Measurements from ENCODE around the gene TNRC18.
"Not testable (repeated sequence)": the region's sequence is repeated elsewhere in the genome, so short reads cannot be mapped to it uniquely, and the experiment has no call there.

Gene TNRC18

DNA sequence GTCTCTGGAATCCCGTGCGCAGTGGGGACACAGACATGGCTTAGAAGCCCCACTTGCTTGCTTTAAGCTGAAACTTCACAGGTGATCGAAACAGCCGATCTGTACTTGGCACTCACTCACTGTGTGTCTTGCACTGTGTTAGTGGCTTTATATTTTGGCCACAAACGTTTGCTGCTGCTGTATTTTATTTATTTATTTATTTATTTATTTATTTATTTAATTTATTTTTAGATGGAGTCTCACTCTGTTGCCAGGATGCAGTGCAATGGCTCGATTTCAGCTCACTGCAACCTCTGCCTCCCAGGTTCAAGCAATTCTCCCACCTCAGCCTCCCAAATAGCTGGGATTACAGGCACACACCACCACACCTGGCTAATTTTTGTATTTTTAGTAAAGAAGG lies 63.6 kb downstream of the TNRC18 start:
- H3K9ac ChIP-seq (ENCODE audit: low read length in 2 of 2); H3K27ac ChIP-seq (ENCODE audit: low read length): not testable (repeated sequence)

DNA sequence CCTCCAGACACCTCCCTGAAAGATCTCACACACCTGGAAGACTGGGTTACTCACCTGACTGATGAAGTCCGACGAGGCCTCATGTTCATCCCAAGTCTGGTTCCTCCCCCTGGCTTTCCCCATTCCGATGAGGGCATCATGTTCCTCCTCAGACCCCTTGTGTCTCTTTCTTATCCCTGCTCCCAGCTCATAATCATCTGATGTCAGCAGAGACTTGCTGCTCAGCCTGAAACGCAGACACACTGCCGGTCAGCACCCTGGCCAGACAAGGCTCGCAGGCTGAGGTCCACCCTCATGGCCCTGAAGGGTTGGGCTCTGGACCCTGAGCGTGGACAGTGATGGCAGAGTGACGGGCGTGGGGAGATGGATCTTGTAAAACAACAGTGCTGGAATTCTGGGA lies 64.3 kb downstream of the TNRC18 start:
- peaks cover 40 to 52% of the 10 kb centered on the region in 2 donors for H3K36me3 ChIP-seq (ENCODE audit: control insufficient read depth in 2 of 2, insufficient read depth in 2 of 2, low read length in 2 of 2)
- H3K9me3 ChIP-seq (ENCODE audit: control insufficient read depth in 2 of 2, low read length in 2 of 2), result no peaks in the 10 kb centered on the region
- no peaks in the 10 kb centered on the region for H3K27me3 ChIP-seq (ENCODE audit: control insufficient read depth in 1 of 2, insufficient read depth in 2 of 2, low read length in 2 of 2)
- no peak overlapping the region for H3K4me3 ChIP-seq (ENCODE audit: low read length in 2 of 2)
- H3K27ac ChIP-seq (ENCODE audit: low read length), result peak overlapping the region; percentile 58
- peaks cover 51% of the 10 kb centered on the region for H3K4me1 ChIP-seq (ENCODE audit: control insufficient read depth, insufficient read depth, low read length)
- H3K9ac ChIP-seq (ENCODE audit: low read length in 2 of 2), result peak overlapping the region in 1 of 2 donors; percentile 21

More for the DNA sequence above, 63.6 kb downstream of the TNRC18 start:
- peaks cover 40 to 51% of the 10 kb centered on the region in 2 donors for H3K36me3 ChIP-seq (ENCODE audit: control insufficient read depth in 2 of 2, insufficient read depth in 2 of 2, low read length in 2 of 2)
- not testable (repeated sequence) for H3K27me3 ChIP-seq (ENCODE audit: control insufficient read depth in 1 of 2, insufficient read depth in 2 of 2, low read length in 2 of 2); H3K9me3 ChIP-seq (ENCODE audit: control insufficient read depth in 2 of 2, low read length in 2 of 2); H3K4me3 ChIP-seq (ENCODE audit: low read length in 2 of 2)
- H3K4me1 ChIP-seq (ENCODE audit: control insufficient read depth, insufficient read depth, low read length), result peaks cover 44% of the 10 kb centered on the region

DNA sequence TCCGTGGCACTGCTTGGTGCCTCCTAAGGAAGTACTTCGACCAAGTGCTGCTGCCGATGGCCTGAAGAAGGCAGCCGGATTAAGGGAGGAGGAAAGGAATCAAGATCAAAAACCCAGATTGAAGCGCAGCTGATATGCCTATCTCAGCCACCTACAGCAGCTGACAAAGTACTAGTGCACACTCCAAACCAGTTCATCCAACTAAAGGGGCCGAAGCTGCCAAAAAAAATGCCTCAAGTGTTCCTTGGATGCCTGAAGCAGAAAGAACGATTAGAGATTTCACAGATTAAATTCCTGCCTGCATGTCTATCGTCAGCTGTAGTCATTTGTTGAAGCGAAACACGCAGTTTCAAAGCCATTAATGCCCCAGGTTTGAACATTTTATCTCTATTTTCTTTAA lies 65.7 kb downstream of the TNRC18 start:
- H3K4me3 ChIP-seq (ENCODE audit: low read length in 2 of 2), result no peak overlapping the region
- peaks cover 40 to 54% of the 10 kb centered on the region in 2 donors for H3K36me3 ChIP-seq (ENCODE audit: control insufficient read depth in 2 of 2, insufficient read depth in 2 of 2, low read length in 2 of 2)
- H3K27me3 ChIP-seq (ENCODE audit: control insufficient read depth in 1 of 2, insufficient read depth in 2 of 2, low read length in 2 of 2), result no peaks in the 10 kb centered on the region
- H3K9me3 ChIP-seq (ENCODE audit: control insufficient read depth in 2 of 2, low read length in 2 of 2), result no peaks in the 10 kb centered on the region
- H3K4me1 ChIP-seq (ENCODE audit: control insufficient read depth, insufficient read depth, low read length), result peaks cover 57% of the 10 kb centered on the region
- no peak overlapping the region for H3K9ac ChIP-seq (ENCODE audit: low read length in 2 of 2)
- H3K27ac ChIP-seq (ENCODE audit: low read length), result peak overlapping the region; percentile 55

DNA sequence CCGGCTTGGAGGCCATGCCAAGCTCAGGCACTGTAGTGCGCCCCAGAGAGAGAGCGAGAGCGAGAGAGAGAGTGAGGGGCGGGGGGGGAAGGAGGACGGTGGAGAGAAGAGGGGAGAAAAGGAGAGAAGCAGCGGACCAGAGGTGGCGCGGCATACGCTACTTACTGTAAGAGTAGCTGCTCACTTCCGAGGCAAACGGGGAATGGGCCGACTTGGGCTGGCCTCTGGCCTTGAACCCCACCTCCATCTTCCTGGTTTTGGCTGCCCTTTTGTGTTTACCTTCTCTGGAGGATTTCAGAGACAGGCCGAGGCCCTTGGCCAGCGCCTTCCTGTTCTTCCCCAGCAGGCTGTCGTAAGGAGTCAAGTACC lies 66.9 kb downstream of the TNRC18 start:
- peaks cover 28 to 53% of the 10 kb centered on the region in 2 donors for H3K36me3 ChIP-seq (ENCODE audit: control insufficient read depth in 2 of 2, insufficient read depth in 2 of 2, low read length in 2 of 2)
- H3K9me3 ChIP-seq (ENCODE audit: control insufficient read depth in 2 of 2, low read length in 2 of 2), result no peaks in the 10 kb centered on the region
- no peaks in the 10 kb centered on the region for H3K27me3 ChIP-seq (ENCODE audit: control insufficient read depth in 1 of 2, insufficient read depth in 2 of 2, low read length in 2 of 2)
- H3K4me3 ChIP-seq (ENCODE audit: low read length in 2 of 2), result no peak overlapping the region
- peaks cover 67% of the 10 kb centered on the region for H3K4me1 ChIP-seq (ENCODE audit: control insufficient read depth, insufficient read depth, low read length)
- H3K9ac ChIP-seq (ENCODE audit: low read length in 2 of 2), result no peak overlapping the region
- peak overlapping the region; percentile 55 for H3K27ac ChIP-seq (ENCODE audit: low read length)

DNA sequence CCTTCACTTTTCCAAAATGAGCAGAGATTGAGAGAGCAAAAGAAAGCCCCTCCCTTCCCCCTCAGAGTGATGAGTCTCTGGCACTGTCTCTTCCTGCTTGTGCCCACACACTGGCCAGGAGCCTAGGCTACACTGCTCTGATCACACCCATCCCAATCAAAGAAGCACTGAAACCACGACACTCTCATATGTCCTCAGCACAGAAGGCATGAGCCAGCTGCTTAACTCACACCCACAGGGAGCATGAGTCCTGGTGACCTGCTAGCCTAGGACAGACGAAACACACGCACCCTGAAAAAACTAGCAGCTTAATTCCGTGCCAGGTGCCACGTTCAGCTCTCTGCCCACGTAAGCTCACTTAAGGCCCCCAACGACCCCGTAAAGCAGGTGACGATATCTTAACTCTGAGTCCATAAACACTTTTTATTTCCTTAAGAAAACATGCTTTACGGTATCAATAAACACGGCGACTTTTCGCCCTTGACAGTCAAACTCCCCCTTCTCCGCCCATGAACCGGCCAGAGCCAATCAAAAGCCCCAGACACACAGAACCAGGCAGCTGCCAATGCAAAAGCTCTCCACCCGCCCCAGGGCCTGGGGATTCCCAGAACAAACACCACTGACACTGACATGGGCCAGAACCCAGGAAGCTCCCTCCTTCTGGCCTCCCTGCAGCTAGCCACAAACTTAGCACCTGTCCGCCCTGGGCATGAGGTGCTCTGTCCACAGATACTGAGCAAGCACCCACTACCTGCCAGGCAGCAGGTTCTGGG lies 69.0 kb downstream of the TNRC18 start:
- H3K9ac ChIP-seq (ENCODE audit: low read length in 2 of 2), result peak overlapping the region; percentile 47 to 64
- H3K9me3 ChIP-seq (ENCODE audit: control insufficient read depth in 2 of 2, low read length in 2 of 2), result no peaks in the 10 kb centered on the region
- H3K4me3 ChIP-seq (ENCODE audit: low read length in 2 of 2), result peak overlapping the region; percentile 63 to 72
- peaks cover 22 to 46% of the 10 kb centered on the region in 2 donors for H3K36me3 ChIP-seq (ENCODE audit: control insufficient read depth in 2 of 2, insufficient read depth in 2 of 2, low read length in 2 of 2)
- peak overlapping the region; percentile 66 for H3K27ac ChIP-seq (ENCODE audit: low read length)
- H3K27me3 ChIP-seq (ENCODE audit: control insufficient read depth in 1 of 2, insufficient read depth in 2 of 2, low read length in 2 of 2), result no peaks in the 10 kb centered on the region
- peaks cover 69% of the 10 kb centered on the region for H3K4me1 ChIP-seq (ENCODE audit: control insufficient read depth, insufficient read depth, low read length)

DNA sequence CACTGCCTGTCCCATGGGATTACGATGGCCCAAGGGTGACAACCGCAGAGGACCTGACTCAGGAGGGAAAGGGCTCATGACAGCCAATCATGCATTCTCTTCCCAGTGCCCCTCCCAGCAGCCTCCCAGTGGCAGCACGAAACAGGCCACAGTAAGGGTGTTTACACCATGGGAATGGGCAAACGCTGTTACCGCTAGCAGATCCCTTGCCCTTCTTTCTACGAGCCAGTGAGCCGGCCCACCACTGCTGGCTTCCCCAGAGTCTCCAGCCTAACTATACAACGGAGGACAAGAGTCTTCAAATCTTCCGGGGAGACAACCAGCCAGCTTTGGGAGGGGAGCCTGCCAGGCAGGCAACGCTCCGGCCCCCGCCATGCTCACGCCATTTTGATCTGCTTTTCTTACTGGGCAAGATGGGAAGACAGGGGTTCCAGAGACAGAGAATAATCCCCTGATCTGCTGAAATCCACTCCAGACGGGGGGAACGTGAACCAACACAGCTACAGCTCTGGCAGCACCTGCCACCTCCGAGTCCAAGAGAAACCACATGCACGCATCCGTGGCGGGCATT lies 71.1 kb downstream of the TNRC18 start:
- Histone ChIP-seq H3K9me3 (ENCODE audit: control insufficient read depth in 2 of 2, low read length in 2 of 2) (no peaks in the 10 kb centered on the region), H3K9ac (ENCODE audit: low read length in 2 of 2) (no peak overlapping the region), H3K4me3 (ENCODE audit: low read length in 2 of 2) (no peak overlapping the region), H3K4me1 (ENCODE audit: control insufficient read depth, insufficient read depth, low read length) (peaks cover 64% of the 10 kb centered on the region), H3K36me3 (ENCODE audit: control insufficient read depth in 2 of 2, insufficient read depth in 2 of 2, low read length in 2 of 2) (peaks cover 10 to 34% of the 10 kb centered on the region in 2 donors), H3K27ac (ENCODE audit: low read length) (peak overlapping the region; percentile 37), H3K27me3 (ENCODE audit: control insufficient read depth in 1 of 2, insufficient read depth in 2 of 2, low read length in 2 of 2) (no peaks in the 10 kb centered on the region)

DNA sequence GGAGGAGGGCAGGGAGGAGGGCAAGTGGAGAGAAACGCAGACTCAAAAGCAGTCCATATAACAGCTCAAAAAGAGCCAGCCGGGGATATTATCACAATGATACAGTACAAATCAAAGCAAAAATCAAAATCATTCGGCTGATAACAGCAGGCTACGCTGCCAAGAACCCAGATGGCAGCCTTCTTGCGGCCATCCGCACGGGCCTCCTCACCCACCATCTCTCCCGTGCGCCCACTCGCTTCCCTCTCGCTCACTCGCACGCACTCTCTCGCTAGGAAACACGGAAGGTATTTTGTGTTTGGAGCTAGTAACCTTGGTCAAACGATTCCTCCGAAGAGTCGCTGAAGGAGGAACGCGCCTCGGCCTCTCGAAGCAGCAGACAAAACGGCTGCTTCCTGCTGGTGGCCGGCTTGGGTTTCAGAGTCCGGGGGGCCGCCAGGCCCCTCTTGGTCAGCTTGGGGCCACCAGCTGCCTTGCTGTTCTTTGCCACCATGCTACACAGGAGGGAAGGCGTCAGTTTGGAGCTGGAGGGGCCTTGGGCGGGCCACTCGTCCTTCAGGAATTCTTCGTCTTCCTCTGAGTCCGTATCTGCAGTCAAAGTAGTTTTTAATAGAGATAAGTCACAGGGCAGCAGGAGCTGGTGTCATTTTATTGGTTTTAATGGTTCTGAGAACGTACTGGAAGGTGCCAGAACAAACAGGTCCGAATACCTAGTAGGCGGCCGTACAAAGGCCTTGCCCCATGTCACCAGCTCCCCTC lies 71.9 kb downstream of the TNRC18 start:
- no peaks in the 10 kb centered on the region for H3K9me3 ChIP-seq (ENCODE audit: control insufficient read depth in 2 of 2, low read length in 2 of 2)
- H3K27ac ChIP-seq (ENCODE audit: low read length), result no peak overlapping the region
- no peak overlapping the region for H3K4me3 ChIP-seq (ENCODE audit: low read length in 2 of 2)
- H3K36me3 ChIP-seq (ENCODE audit: control insufficient read depth in 2 of 2, insufficient read depth in 2 of 2, low read length in 2 of 2), result peaks cover 10 to 32% of the 10 kb centered on the region in 2 donors
- no peaks in the 10 kb centered on the region for H3K27me3 ChIP-seq (ENCODE audit: control insufficient read depth in 1 of 2, insufficient read depth in 2 of 2, low read length in 2 of 2)
- peaks cover 59% of the 10 kb centered on the region for H3K4me1 ChIP-seq (ENCODE audit: control insufficient read depth, insufficient read depth, low read length)
- H3K9ac ChIP-seq (ENCODE audit: low read length in 2 of 2), result no peak overlapping the region

DNA sequence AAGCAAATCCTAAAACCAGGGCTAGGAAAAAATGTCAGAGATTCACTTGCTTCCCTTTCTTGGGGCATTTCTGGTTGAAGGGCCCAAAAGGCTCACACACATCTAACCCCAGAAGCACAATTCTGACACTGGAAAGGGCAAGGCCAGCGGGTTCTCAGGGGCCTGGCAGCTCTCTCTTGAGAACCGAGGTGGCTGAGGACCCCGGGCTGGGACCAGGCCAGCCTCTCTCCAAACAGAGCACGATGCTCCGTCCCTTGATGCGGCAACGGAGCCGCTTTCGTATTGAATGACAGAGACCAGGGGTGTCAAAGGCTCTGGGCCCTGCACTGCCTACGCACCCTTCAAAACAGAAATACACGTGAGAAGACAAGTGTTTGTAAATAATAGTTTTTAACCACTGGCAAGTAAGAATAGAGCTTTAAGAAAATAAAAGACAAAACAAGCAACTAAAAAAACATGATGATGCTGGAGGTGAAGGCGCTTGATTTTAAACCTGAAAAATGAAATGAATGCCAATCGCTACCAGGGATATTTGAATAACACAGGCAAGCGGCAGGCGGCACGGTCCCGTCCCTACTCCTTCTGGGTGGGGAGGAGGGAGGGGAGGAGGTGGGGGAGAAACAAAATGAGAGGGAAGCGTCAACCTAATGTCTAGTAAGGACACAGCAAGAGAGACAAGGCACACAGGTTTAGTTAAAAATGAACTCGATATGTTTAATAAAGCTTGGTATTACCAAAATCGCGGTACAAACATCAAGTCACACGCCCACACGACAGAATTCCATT lies 72.8 kb downstream of the TNRC18 start:
- Histone ChIP-seq H3K27ac (ENCODE audit: low read length) (peak overlapping the region; percentile 49), H3K4me3 (ENCODE audit: low read length in 2 of 2) (no peak overlapping the region), H3K36me3 (ENCODE audit: control insufficient read depth in 2 of 2, insufficient read depth in 2 of 2, low read length in 2 of 2) (peaks cover 9 to 30% of the 10 kb centered on the region in 2 donors), H3K9ac (ENCODE audit: low read length in 2 of 2) (no peak overlapping the region), H3K27me3 (ENCODE audit: control insufficient read depth in 1 of 2, insufficient read depth in 2 of 2, low read length in 2 of 2) (no peaks in the 10 kb centered on the region), H3K4me1 (ENCODE audit: control insufficient read depth, insufficient read depth, low read length) (peaks cover 59% of the 10 kb centered on the region), H3K9me3 (ENCODE audit: control insufficient read depth in 2 of 2, low read length in 2 of 2) (no peaks in the 10 kb centered on the region)

DNA sequence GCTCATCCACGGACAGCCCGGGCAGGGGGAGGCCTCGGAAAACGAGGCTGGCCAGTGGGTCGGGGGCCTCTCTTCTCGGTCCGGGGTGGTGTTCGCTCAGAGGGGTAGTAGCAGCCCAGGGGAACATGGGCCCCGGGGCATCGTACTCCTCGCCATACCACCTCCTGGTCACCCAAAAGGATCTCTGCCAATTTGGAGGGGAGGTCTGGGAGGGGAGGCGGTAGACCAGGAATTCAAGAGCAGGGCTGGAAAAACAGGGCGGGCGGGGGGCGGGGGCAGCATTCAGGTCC lies 73.5 kb downstream of the TNRC18 start:
- no peak overlapping the region for H3K9ac ChIP-seq (ENCODE audit: low read length in 2 of 2)
- no peak overlapping the region for H3K4me3 ChIP-seq (ENCODE audit: low read length in 2 of 2)
- peak overlapping the region; percentile 49 for H3K27ac ChIP-seq (ENCODE audit: low read length)
- H3K4me1 ChIP-seq (ENCODE audit: control insufficient read depth, insufficient read depth, low read length), result peaks cover 52% of the 10 kb centered on the region
- H3K27me3 ChIP-seq (ENCODE audit: control insufficient read depth in 1 of 2, insufficient read depth in 2 of 2, low read length in 2 of 2), result no peaks in the 10 kb centered on the region
- H3K36me3 ChIP-seq (ENCODE audit: control insufficient read depth in 2 of 2, insufficient read depth in 2 of 2, low read length in 2 of 2), result peaks cover 13 to 31% of the 10 kb centered on the region in 2 donors
- no peaks in the 10 kb centered on the region for H3K9me3 ChIP-seq (ENCODE audit: control insufficient read depth in 2 of 2, low read length in 2 of 2)

DNA sequence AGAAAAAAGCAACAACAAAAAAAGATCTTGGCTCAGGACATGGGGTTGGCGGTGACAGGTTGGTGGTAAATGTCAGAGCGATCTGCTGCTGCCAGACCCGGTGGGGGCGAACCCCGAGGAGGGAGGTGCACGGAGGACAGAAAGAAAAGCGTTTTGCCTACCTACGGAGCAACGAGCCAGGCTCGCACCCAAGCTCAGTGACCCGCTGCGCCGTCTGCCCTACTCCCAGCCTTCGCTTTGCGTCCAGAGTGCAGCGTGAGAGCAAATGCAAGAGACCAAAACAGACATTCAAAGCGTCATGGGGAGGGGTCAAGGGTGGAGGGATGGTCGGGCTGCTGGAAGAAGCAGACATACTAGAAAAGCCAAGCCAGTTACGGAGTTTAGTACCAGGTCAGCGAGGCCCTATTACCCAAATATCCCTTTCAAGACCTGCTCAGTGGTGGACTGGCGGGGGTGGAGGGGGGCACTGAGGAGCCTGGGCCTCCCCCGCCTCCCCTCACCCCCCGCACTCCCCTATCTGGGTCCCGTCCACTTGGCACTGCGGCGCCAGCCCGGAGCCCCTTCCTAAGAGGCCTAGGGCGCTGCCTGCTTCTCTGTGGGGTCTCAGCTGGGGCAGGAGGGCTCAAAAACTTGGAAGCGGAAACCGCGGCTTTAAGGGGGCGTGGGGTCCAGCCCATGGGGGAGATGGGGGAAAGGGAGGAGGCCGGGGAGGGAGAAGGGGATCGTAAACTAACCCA lies 74.0 kb downstream of the TNRC18 start:
- Histone ChIP-seq H3K4me3 (ENCODE audit: low read length in 2 of 2) (peak overlapping the region; percentile 22 to 43), H3K36me3 (ENCODE audit: control insufficient read depth in 2 of 2, insufficient read depth in 2 of 2, low read length in 2 of 2) (peaks cover 18 to 34% of the 10 kb centered on the region in 2 donors), H3K27ac (ENCODE audit: low read length) (peak overlapping the region; percentile 49), H3K4me1 (ENCODE audit: control insufficient read depth, insufficient read depth, low read length) (peaks cover 47% of the 10 kb centered on the region), H3K9ac (ENCODE audit: low read length in 2 of 2) (no peak overlapping the region), H3K27me3 (ENCODE audit: control insufficient read depth in 1 of 2, insufficient read depth in 2 of 2, low read length in 2 of 2) (no peaks in the 10 kb centered on the region), H3K9me3 (ENCODE audit: control insufficient read depth in 2 of 2, low read length in 2 of 2) (peaks cover 0 to 1% of the 10 kb centered on the region in 2 donors)
